Measurements from ENCODE around the gene ACSF2.

GRCh38 chr17:50421308-50422051, 4.5 kb upstream of the ACSF2 start:
- TF ChIP-seq RFXANK (CRISPR knock-in tag; IDR thresholded peaks at IDR 0.05) (no peak), UBTF (CRISPR knock-in tag; IDR thresholded peaks at IDR 0.05) (no peak), POLR2AphosphoS2 (IDR thresholded peaks at IDR 0.05; ENCODE audit: low read depth, low read length) (no peak), ETV6 (CRISPR knock-in tag; conservative IDR thresholded peaks at IDR 0.05) (no peak), CTCF (CRISPR knock-in tag; IDR thresholded peaks at IDR 0.05) (no peak), DPF2 (CRISPR knock-in tag; IDR thresholded peaks at IDR 0.05; ENCODE audit: borderline replicate concordance, low read depth) (no peak)

Measured in HepG2 (cell line).